Mesenteric fat pad (tissue), 1 donor: Measurements from ENCODE around the gene GPHA2. TPM values are rescaled to one million over a fixed set of nuclear protein-coding genes. Genes with fewer than 3 reads are reported as not detected.

Experiments used
- DNase-seq: peaks from one replicate; pipeline ENCODE4 v3.0.0-alpha.2; 2020; ENCODE audit warnings: low spot score
- total RNA-seq: library from RNA; stranded (reverse); fragmentation: NEBNext Ultra II Directional; extraction: Animal tissue kit (Norgen Biotek cat#: 25700); gene quantifications from one replicate; pipeline ENCODE4 v1.2.1, GENCODE V29; 2021
- donor health status: DM: yes; HTN: yes; CAD: no.

Gene GPHA2
- total RNA-seq, 1 donor from 2014 or later = not detected

GRCh38 chr11:64931290-64931689 lies 4.4 kb downstream of the GPHA2 start:
- DNase-seq = no peak

- DNase-seq = no peak
Measured at GRCh38 chr11:64930340-64930739, 5.4 kb downstream of the GPHA2 start.

- no peak for DNase-seq
Measured at GRCh38 chr11:64929625-64930024, 6.1 kb downstream of the GPHA2 start.

- no peak for DNase-seq
Measured at GRCh38 chr11:64928957-64929356, 6.7 kb downstream of the GPHA2 start.

GRCh38 chr11:64926689-64927088 lies 9.0 kb downstream of the GPHA2 start:
- no peak for DNase-seq

GRCh38 chr11:64925536-64926436 lies 9.9 kb downstream of the GPHA2 start:
- DNase-seq = no peak

GRCh38 chr11:64924910-64925284 lies 10.8 kb downstream of the GPHA2 start:
- DNase-seq = no peak

- peak; percentile 96 for DNase-seq
Measured at GRCh38 chr11:64923944-64924909, 11.5 kb downstream of the GPHA2 start, which contains the start of gene PPP2R5B. TSS of gene PPP2R5B (plus strand) at chr11:64924689. CDS start at chr11:64925735, 1,046 bp downstream.

- no peak for DNase-seq
Measured at GRCh38 chr11:64923151-64923661, 12.5 kb downstream of the GPHA2 start.

GRCh38 chr11:64921384-64921783 lies 14.3 kb downstream of the GPHA2 start:
- no peak for DNase-seq

GRCh38 chr11:64920124-64920523 lies 15.6 kb downstream of the GPHA2 start:
- DNase-seq = no peak

GRCh38 chr11:64919627-64920026 lies 16.1 kb downstream of the GPHA2 start:
- DNase-seq = no peak

GRCh38 chr11:64918017-64918416 lies 17.7 kb downstream of the GPHA2 start:
- DNase-seq = no peak

- no peak for DNase-seq
Measured at GRCh38 chr11:64917663-64917995, 18.1 kb downstream of the GPHA2 start.

GRCh38 chr11:64916775-64917662 lies 18.7 kb downstream of the GPHA2 start, which contains the start of gene ATG2A:
TSS of gene ATG2A (minus strand) at chr11:64917209. CDS start at chr11:64917135, 74 bp downstream.
- DNase-seq = peak; percentile 100

- no peak for DNase-seq
Measured at GRCh38 chr11:64916040-64916774, 19.5 kb downstream of the GPHA2 start.

GRCh38 chr11:64915376-64915887 lies 20.3 kb downstream of the GPHA2 start:
- DNase-seq = no peak

- no peak for DNase-seq
Measured at GRCh38 chr11:64914123-64914522, 21.6 kb downstream of the GPHA2 start.

- no peak for DNase-seq
Measured at GRCh38 chr11:64913171-64913727, 22.4 kb downstream of the GPHA2 start.
